GM19395 (cell line): Measurements from ENCODE around the gene SLC12A7.
"Not testable (repeated sequence)": the region's sequence is repeated elsewhere in the genome, so short reads cannot be mapped to it uniquely, and the experiment has no call there.

Experiments
- ATAC-seq: cut with Tn5 transposase; IDR thresholded peaks from one replicate; pipeline ENCODE4 v1.9.1; 2021; ENCODE audit warnings: mild to moderate bottlenecking, moderate library complexity; ENCODE audit not compliant: unreplicated experiment

SLC12A7 gene

DNA sequence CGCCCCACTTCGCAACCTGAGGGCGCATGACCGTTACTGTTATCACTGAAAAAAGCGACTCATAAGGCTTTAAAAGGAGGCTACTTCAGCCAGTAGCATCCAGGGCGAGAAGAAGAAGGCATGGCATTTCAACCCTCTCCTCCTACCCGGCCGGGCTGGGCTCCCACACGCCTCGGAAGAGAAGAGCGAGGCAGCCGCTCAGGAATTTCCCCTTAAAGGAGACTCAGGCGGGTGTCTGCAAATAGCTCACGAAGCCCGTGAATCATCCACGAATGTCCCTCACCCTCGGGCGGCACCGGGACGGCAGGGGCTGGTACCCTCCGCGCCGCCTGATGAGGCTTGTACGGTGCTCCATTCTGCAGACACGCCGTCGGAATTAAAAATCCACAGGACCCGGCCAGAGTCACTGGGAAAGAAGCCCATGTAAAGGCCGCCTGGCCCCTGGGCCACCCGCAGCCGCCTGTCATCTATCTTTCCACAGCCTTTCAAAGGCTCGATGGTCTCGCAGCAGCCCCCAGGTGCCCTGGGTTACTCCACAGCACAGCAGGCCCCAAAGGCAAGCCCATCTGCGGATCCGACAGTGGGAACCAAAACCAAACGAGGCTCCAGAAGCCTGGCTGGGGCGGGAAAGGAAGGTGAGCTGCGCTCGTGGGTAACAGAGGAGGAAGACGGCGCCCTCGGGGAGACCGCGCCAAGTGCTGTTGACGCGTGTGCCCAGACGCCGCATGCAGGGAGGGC, 11.8 kb downstream of the SLC12A7 start:
- ATAC-seq: no peak

DNA sequence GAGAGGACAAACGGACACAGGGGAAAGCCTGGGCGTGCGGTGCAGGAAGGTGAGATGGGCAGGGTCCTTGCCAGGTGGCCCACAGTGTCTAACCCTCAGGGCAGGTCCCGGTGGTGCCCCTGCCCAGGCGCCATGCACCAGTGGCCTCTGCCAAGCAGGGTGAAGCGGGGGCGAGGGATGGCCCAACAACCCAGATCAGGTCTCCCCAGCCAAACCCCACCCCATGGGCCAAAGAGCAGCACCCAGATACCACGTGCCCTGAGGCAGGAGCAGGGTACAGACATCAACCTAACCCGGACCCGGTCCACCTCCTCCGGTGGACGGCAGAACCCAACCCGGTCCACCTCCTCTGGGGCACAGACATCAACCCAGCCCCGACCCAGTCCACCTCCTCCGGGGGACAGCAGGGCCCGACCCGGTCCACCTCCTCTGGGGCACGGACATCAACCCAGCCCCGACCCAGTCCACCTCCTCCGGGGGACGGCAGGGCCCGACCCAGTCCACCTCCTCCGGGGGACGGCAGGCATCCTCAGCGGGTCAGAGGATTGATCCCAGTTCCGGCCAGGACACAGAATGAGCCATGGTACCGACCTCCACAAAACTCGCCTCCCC, 12.8 kb downstream of the SLC12A7 start:
- ATAC-seq: no peak

DNA sequence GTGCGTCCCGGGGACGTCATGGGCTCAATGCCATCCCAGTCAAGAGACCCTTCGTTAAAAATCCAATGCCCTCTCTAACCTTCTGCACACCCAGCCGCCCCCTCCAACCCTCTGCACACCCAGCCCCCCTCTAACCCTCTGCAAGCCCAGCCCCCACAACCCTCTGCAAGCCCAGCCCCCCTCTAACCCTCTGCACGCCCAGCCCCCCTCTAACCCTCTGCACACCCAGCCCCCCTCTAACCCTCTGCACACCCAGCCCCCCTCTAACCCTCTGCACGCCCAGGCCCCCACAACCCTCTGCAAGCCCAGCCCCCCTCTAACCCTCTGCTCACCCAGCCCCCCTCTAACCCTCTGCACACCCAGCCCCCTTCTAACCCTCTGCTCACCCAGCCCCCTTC, 13.9 kb downstream of the SLC12A7 start:
- not testable (repeated sequence) for ATAC-seq

DNA sequence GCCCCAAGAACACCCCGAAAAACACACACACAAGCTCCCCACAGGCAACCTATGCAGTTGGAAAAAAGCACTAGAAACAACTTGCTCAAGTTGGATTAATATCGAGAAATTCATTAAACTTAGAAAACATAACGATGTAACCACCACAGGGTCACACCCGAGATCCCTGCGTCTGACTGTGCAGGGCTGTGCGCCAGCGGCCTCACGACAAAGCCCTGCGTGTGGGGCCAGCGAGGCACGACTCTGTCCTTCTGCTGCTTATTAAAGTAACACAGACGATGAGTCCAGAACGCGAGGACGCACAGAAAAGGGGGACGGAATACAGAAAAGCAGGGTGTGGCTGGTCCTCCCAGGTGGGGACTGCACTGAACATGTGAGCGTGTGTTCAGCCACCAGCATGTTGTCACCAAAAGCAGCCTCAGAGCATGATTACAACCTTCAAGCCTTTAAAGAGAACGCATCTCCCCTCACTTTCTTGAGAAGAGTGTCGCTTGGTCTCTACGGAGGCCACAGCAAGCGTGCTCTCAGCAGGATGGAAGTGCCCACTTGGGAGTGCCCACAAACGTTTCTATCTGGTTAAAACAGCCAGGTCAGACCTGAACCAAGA, 14.4 kb downstream of the SLC12A7 start:
- ATAC-seq: no peak

DNA sequence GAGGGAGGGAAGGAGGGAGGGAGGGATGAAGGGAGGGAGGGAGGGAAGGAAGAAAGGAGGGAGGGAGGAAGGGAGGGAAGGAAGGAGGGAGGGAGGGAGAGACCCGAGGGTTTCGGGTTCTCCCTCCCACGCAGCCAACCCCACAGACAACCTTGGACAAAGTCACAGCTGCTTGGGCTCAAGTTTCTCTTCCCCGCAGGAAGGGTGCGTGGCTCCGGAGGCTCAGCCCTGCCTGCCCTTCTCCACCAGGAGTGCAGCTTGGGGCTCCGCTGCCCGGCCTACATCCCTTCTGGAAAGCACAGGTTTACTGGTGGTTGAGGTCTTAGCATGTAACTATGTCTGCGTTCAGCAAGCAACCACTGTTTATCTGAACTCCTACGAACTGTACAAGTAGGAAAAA, 15.0 kb downstream of the SLC12A7 start:
- no peak for ATAC-seq

DNA sequence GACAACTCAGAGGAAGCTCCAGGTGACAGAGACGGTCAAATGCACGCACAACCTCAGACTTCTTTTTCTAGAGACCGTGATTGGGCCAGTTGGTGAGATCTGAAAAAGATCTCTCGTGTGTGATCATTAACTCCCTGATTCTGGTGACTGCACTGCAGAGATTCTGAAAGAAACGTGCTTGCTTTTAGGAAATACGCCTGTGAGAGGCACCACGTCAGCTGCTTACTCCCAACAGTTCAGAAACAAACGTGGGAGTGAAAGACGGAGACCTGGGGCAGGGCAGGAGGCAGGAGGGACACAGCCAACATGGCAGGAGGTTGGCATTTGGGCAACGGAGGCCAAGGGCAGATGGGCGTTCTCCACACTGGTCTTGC, 15.9 kb downstream of the SLC12A7 start:
- ATAC-seq: no peak

DNA sequence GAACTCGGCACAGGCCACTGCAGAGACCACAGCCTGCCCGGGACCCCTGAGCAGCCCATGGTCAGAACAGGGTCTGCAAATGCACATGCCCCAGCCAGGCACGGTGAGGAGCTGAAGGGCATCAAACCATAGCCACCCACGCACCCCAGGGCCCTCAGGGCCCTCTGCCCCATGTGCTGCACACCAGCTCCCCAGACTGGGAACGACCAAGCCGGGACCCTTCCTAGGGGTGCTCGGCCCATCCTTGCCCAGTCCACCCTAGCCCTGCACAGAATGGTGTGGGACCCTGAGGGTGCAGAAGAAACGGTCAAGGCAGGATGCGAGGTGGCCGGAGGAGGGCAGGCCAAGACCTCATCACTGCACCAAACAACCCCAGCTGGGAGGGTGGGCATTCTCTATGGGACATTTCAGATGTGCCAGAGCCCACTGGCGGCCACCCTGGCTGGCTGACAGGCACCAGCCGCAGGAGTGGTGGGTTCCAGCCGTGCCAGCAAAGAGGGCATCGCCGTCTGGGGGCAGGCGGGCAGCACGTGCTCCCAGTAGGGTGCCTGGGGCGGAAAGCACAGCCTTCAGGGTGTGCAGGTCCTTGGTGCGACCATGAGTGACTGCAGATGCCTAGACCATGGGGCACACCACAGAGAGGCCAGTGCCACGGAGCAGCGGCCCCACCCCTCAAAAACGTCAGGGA, 16.4 kb downstream of the SLC12A7 start:
- no peak for ATAC-seq

DNA sequence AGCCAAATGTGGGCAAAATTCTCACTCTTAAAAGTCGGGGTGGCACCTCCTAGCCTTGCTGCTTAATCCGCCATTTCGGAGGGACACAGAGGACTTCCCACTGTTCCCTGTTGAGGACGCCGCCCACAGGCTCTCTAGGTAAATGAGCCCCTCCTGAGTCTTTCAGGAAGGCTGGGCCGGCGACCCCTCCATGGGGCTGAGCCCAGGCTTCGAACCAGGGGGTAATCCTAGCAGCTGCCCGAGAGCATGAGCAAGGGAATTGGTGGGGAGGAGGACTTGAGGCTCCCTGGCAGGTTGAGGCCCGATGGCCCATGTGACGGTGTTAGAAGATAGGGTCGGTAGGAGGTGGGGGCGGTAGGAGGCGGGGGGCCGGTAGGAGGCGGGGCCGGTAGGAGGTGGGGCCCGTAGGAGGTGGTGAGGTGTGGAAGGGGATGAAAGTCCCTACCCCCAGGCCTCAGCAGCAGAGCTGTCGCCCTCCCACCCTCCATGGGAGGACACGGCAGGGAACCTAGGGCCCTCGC, 17.1 kb downstream of the SLC12A7 start:
- no peak for ATAC-seq

DNA sequence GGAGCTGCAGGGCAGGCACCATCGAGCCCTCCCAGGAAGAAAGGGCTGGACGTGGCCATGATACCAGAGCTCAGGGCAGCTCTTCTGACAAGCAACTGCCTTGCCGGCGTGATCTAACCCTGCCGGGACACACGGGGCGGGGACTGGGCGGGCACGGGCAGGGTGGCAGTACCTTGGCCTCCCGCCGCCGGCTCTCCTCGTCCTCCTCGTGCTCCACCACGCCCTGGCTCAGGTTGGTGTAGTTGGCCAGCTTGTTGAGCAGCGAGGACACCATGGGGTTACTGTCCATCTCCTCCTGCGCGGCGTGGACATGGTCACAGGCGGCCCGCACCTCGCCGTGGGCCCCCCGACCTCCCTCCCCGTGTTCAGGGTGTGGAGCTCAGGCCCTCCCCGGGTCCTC, 18.5 kb downstream of the SLC12A7 start:
- ATAC-seq: no peak

DNA sequence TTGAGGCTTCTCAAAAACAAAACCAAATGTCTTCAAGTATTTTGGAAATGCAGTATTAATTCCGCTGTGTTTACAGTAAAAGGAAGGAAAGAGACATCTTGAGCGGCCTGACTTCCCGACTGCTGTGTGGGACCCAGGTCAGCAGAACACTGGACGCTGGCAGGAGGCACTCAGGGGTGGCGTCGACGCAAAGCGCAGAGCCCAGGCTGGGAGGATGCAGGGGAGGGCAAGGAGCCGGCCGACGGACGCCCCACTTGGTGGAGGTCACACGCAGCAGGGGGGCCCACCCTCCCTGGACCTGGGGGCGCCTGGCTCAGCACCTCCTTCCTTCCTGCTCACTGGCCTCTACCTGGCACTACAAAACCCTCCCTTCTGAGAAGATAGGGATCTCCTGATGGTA, 19.7 kb downstream of the SLC12A7 start:
- ATAC-seq: no peak

DNA sequence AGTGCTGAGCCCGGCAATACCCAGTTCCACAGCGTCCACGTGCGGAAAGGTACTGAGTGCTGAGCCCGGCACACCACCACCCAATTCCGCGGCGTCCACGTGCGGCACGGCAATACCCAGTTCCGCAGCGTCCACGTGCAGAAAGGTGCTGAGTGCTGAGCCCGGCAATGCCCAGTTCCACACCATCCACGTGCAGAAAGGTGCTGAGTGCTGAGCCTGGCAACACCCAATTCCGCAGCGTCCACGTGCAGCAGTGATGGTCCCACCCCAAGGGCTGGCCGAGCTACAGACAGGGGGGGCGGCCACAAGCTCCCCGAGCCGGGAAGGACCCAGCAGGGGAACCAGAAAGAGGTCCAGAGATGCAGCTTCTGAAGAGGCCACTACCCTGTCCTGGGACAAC, 20.2 kb downstream of the SLC12A7 start:
- ATAC-seq: no peak

DNA sequence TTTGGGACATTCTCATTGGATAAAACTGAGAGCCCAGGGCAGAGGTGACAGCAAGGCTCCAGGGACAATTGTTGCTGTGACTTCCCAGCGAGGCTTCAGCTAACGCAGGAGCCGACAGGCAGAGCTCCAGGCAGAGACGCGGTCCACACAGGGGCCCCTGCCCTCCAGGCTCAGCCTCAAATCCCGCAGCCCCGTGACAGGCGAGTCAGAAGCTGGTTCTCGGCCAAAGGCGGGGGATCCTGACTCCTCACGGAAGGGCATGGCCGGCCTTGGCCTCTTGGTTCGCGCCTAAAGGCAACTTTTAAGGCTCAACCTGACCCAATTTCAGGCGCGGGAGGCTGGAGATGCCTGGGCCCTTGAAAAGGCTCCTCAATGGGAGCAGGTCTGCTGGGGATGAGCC, 21.3 kb downstream of the SLC12A7 start:
- no peak for ATAC-seq

DNA sequence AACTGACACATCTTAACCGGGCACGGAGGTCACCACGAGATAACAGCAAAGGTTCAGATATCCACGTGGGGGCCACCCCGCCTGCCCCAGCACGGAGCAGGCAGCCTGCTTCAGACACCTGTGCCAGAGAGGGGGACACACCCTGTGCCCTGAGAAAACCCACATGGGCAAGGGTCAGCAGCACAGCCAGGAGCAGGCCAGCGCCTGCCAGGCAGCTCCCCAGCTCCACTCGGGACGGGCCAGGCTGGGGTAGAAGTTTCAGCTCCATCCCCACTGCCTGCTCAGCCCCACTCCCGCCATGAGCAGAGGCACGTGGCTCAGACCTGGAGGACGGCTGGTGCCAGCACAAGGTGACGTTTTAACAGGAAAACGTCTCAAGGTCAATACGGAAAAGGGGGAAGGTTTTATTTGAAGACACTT, 22.2 kb downstream of the SLC12A7 start:
- no peak for ATAC-seq

DNA sequence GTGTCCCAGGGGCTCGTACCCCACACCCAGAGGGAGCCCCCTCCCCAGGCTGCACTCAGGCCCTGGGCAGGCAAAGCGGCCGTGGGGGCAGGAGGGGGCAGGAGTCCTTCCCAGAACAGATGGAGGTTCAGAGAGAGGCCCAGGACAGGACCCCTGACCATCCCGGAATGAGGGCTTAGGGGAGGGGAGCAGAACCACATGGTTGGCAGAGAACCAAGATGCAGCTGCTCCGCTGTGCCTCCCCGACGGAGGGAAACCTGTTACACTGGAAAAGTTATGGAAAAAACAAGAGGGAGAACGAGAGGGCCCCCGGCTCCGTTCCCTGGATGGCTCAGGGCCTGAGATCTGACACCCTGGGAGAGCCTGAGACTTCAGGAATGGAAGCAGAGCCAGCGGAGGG, 22.7 kb downstream of the SLC12A7 start:
- no peak for ATAC-seq

DNA sequence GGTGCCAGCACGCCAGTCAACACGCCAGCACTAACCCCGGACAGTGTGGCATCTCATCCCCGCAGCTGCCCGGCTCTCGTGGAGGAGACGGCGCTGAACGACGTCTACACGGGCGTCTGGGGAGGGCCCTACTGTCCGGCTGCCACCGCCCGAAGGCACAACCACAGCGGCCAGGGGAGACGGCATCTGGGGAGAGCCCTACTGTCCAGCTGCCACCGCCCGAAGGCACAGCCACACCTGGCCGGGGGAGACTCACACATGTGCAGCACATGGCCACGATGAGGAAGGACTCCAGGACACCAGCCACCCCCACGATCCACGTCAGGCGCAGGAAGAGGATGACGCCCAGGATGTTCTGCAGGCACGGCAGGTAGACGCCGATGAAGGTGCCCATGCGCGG, 23.1 kb downstream of the SLC12A7 start:
- no peak for ATAC-seq

DNA sequence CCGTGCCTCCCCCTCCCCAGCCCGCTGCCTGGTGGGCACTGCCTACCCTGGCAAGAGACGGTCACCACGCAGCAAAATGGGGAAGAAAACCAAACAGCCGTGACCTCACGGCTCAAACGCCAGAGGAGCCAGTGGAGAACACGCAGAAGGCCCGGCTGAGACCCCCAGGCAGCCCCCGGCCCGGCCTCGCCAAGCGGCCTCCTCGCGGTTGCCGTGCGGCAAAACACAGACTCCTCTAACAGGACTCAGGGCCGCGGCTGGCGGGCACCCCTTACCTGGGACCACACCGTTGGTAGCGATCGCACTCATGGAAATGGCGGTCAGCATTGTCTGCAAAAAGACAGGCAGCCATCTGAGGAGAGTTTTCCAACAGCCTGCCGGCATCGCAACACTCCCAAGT, 23.8 kb downstream of the SLC12A7 start:
- ATAC-seq: no peak

DNA sequence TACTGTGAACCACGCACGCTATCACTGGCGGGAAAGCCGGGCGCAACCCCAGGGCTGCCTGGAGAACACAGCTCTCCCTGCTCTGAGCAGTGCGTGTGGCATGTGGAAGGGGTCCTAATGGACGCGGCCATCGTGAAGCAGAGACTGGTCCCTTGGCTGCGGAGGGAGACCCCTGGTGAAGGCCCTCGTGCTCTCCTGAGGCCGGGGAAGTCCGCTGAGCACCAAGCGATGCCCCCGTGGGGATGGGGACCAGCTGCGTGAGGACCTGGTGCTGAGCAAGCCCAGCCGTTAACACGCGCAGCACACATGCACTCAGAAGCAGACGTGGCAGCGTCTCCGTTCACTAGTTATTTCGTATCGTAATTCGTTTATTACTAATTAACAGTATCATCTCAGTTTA, 24.4 kb downstream of the SLC12A7 start:
- ATAC-seq: no peak

DNA sequence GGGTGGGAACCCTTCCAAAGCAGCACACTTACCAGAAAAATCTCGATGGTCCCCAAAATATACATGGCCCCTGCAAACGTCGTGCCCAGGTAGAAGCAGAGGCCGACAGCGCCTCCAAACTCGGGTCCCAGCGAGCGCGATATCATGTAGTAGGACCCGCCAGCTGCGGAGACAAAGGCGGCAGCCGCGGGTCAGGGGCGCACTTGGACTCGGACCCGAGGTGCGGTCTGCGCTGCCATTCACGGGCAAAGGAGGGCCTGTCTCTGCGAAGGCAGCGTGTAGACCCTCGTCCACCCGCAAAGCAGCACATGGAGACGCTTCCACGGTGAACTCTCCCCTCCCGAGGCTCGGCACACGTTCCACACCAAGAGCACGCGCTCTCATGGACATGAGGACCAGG, 25.0 kb downstream of the SLC12A7 start:
- ATAC-seq: no peak

DNA sequence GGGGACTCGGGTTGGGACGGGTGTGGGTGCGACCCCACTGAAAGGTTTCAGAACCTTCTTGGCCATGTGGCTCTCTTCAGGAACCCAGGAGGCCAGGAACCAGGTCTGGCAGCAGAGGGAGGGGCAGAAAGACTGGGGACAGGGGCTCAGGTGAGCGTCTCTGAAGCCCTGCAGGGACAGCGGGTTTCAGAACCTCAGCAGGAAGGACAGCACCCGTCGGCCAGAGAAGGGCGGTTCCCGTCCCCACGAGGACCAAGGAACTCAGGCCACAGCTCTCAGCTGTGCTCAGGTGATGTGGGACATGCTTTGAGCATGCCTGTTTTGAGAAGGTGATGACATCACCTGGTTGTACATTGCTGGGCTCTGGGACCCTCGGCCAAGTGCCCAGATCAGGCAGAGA, 25.7 kb downstream of the SLC12A7 start:
- no peak for ATAC-seq

DNA sequence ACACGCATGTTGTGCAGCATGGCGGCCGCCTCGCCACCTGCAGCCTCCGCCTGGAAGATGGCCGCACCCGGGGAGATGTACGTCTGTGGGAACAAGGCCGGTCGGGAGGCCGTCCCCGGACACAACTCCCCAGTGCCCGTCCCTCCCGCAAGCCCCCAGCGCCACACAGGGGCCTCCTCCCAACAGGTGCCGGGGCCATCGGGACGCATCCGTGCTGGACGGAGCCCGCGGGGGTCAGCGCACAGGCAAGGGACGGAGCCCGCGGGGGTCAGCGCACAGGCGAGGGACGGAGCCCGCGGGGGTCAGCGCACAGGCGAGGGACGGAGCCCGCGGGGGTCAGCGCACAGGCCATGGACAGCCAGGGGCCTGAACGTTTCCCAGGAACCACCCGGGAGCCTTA, 26.5 kb downstream of the SLC12A7 start:
- ATAC-seq: no peak

DNA sequence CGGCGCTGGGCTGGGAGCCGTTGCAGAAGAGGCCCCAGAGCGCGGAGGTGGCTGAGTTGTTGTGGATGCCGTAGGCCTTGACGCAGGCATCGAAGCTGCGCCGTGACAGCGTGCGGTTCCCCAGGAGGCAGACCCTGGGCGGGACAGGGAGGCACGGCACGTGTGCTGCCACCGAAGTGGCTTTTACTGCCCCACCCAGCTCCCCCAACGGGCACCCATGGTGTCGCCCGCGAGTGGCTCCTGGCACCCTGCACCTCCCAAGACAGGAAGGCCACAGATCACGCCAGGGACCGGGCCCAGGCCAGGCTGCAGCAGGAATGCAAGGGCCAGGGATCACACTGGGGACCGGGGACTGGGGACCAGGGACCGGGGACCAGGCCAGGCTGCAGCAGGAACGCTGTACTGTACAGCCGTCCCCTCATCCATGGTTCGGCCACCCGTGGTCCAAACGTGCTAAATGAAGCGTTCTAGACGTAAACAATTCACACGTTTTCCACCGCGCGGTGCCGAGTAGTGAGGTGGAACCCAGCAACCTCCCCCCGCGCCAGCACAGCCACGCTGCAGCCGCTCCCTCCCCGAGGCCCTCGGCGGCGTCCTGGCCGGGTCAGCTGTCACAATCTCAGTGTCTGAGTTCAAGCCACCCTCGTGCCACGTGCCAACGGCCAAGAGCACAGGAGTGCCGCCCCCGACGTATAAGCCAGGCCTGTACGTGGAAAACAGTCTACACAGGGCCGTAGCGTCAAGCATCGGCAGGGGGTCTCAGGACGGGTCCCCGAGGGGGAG, 27.8 kb downstream of the SLC12A7 start:
- no peak for ATAC-seq
